Lung microvascular endothelial cell (primary cell): ENCODE measurements around the gene GALNT17. TPM values are rescaled to one million over a fixed set of nuclear protein-coding genes. Genes with fewer than 3 reads are reported as not detected.
"Not testable (repeated sequence)": the region's sequence is repeated elsewhere in the genome, so short reads cannot be mapped to it uniquely, and the experiment has no call there.

Experiments
- DNase-seq, 2 donors: peaks; one replicate each; pipeline versions ENCODE4 v3.0.0 to v3.0.0-alpha.2; 2010; ENCODE audit warnings: low read depth in 2 of 2
- total RNA-seq: library from RNA; depleted of rRNA; stranded (reverse); fragments of >200 nt; gene quantifications from 2 replicates; pipeline ENCODE4 v1.2.1, GENCODE V29; 2014

GALNT17 gene
- total RNA-seq, 1 donor from 2014 or later = not detected

DNA sequence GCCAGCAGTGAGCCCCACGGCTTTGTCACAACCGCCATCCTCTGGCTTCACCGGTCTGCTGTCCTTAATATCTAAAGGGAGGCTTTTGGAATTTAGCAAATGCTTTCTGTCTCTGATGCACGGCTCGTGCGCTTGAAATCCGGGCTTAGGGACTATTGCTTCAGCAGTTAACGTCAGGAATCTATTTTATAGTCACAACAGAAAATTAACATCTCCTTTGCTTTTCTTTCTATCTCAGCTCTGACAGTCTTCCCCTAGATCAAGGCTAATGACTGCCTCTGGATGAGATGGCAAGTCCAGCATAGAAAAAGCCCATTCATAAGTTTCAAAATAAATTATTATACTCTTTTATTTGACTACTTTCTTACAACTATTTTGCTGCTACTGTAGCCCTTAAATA is 423.8 kb downstream of the GALNT17 start:
- DNase-seq = no peak

DNA sequence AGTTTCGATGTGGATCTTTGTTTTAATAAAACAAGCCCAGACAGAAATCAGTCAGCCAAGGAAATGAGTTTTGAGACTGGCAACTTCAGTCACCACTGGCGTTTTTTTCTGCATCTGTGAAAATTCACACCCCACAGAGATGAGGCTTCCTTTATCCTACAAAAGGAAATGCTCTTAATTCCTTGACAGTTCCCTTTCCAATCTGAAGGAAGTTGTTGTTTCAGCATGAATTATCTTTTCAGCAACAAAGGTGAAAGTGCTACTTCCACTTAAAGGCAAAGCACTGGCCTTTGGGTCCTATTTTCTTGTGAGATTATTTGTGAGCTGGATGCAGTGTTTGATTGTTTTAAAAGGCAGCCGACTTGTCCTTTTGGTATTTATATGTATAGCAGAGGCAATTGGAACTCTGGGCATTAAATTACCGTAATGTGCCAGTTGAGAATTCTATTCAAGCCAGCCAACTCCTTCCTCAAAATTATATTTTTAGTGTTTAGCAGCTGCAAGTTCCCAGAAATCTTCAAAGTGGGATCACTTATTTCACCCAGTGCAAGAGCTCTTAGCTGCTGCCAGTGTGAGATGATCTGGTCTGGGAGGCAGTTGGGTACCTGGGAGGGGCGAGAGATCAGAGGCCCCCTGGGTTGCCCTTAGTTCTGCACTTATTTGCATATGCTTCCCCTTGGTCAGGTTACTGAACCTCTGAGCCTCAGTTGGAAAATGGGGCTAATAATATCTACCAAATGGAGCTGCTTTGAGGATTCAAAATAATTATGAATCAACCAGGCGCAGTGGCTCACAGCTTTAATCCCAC is 427.1 kb downstream of the GALNT17 start:
- DNase-seq = no peak

DNA sequence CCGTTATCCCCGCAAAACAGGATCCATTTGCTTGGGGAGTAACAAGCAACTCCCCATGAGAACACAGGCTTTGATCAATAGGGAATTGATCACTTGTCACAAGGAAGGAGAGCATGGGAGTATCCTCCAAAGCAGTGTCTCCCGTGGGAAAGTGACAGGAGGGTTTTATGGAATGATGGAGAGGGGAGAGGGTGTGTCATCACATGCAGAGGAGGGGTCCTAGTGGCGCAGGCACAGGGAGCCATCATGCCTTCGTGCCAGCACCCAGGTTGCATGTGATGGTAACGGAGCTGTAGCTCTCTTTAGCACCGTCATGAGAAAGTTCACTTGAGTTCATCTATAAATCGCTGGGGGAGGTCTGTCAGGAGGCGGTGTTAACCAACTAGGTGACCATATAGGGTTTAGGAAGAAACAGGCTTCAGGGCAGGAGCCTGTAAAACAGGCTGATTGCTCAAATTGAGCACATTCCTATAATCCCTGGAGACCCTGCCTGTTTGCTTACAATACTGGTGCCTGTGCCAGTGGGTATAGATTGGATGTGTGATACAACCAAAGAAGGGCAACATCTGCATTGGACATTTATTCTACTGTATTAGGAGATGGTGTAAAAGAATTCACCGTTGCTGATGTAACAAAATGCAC is 428.5 kb downstream of the GALNT17 start:
- no peak for DNase-seq

DNA sequence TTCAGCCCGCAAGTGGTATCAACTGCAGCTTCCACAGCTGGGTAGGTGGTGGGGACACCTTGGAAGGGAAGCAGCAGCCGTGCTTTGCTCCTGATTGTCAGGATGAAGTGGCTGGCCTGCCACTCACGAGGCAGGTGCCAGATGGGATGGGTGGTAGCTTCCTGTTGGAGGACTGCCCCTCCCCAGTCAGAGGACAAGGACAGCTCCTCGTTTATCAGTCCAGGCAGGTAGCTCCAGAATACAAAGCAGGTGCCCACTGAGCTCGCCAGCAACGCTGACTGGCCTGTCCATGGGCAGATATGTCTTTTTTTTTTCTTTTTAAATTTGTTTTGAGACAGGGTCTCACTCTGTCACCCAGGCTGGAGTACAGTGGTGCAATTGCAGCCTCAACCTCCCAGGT is 431.3 kb downstream of the GALNT17 start:
- no peak for DNase-seq

DNA sequence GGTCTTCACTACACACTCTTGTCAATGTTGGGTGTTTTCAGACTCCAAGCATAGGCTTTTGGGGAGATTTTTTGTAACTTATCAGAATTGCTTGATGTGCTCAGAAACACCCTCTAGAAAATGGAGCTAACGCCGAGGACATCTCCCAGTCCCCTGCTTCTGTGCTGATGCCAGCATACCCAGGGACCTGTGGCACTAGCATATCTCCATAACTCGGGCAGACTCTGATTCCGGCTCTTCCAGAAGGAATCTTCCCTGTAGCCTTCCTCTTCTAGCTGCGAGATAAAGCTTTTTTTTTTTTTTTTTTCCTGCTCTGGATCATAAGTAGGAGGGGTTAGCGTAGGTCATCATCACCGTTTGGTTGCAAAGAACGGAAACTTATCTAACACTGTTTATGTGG is 434.4 kb downstream of the GALNT17 start:
- DNase-seq = no peak

DNA sequence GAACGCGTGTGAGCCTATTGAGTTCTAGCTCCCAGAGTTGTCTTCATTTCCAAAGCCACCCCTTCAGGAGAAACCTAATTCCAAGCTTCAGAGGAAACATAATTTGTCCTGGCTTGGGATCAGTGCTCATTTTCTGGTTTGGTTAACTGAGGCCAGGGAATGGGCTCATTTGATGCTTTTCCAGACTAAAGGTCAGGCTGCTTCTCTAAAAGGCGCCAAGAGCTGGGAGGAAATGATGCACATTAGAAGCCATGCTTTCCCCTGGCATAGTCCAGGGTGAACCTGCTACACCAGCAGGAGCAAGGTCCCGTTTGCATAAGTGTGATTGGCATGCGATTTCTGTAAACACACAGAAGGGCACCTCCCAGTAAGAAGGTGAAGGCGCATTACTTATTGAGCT is 435.0 kb downstream of the GALNT17 start:
- DNase-seq = no peak

DNA sequence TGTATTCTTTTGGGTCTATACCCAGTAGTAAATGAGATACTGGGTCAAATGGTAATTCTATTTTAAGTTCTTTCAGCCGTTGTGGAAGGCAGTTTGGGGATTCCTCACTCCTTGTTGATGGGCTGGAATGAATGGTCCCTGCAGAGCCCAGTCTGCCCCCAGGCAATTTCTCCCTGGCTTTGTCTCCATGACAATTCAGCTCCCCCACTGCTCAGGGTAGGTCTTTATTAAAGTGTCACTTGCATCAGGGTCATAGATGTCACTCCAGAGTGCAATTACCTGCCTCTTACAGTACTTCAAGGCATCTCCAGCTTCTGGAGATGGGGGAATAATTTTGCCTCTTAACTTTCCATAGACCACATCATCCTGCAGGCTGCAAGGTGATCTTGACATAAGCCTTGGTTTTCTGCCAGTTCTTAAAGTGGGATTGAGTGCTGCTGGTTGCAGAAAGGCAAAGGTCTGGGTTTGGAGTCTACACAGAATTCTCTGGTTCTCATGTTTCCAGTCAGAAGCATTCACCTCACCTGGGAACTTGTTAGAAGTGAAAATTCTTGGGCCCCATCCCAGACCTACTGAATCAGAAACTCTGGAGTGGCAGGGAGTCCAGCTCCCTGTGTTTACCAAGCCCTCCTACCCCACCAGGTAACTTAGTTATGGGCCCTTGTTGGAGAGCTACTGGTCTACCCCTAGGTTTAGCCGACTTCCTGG is 442.4 kb downstream of the GALNT17 start:
- DNase-seq = no peak

DNA sequence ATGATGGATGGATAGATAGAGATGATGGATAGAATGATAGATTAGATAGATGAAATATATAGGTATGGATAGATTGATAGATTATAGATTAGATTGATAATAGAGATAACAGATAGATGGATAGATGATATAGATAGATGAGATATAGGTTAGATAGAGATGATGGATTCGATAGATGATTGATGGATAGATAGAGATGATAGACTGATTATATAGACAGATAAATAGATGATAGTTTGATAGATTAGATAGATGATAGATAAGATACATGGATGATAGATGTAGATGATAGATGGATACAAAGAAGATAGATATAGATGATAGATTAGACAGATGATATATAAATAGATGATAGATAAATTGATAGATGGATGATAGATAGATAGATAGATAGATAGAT is 448.1 kb downstream of the GALNT17 start:
- DNase-seq = no peak

DNA sequence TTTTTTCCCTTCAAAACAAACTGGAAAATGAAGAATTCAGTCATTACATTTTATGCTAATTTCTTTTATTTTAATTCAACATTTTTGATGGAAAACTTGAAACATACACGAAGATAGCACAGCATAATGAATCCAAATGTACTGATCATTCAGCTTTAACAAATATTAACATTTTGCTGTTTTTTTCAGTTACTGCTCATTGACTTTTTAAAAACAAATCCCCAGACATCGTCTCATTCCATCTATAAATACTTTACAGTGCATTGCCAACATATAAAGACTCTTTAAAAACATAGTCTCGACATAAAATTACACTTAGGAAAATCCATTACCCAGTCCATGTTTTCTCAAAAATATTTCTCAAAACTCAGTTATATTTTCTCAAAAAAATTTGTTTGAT is 452.3 kb downstream of the GALNT17 start:
- no peak for DNase-seq

DNA sequence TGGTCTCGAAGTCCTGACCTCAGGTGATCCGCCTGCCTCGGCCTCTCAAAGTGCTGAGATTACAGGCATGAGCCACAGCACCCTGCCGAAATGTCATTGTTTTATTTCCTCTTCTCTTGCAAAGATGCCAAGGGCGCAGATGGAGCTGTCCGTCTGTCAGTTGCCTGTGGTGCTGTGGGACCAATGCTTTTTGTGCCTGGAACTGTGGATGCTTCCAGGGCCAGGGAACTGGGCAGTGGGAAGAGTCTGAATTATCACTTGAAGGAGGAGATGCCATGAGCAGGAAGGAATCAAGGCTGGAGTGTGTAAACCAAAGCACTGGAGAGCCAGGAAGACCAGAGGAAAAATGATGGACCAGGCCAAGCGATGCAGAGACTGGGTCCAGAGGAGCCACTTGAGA is 459.9 kb downstream of the GALNT17 start:
- no peak for DNase-seq

DNA sequence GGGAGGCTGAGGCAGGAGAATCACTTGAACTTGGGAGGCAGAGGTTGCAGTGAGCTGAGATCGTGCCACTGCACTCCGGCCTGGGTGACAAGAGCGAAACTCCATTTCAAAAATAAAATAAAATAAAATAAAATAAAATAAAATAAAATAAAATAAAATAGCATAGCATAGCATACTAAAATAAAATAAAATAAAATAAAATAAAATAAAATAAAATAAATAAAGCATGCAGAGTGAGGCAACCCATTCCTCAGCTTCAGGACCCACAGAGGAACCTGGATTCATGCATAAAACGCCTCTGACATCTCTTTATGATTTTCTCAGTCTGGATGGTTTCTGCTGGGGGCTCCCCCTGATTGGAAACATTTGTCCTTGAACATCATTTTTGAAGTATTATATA is 460.4 kb downstream of the GALNT17 start:
- not testable (repeated sequence) for DNase-seq

DNA sequence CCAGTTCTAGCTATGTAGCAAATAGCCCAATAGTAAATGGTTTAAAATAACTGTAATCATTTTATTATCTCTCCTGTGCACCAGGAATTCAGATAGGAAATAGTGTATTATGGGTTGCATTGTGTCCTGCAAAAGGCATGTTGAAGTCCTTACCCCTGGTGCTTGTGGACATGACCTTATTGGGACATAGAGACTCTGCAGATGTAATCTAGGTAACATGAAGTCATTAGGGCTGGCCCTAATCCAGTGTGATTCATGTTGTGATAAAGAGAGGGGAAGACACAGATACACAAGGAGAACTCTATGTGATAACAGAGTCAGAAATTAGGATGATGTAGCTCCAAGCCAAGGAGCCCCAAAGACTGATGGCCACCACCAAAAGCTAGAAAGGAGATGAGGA is 462.8 kb downstream of the GALNT17 start:
- DNase-seq = no peak

DNA sequence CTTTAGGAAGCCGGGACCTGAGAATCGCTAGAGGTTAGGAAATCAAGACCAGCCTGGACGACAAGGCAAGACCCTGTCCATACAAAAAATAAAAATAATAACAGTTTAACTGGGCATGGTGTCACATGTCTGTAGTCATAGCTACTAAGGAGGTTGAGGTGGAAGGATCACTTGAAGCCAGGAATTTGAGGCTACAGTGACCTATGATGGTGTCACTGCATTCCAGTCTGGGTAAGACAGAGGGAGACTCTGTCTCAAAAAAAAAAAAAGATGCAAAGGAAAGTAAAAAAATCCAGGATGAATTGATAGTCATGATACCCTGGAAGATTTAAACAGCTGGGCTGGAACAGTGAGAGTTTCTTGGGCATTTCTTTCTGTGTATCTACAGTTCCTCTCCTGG is 463.2 kb downstream of the GALNT17 start:
- no peak for DNase-seq

DNA sequence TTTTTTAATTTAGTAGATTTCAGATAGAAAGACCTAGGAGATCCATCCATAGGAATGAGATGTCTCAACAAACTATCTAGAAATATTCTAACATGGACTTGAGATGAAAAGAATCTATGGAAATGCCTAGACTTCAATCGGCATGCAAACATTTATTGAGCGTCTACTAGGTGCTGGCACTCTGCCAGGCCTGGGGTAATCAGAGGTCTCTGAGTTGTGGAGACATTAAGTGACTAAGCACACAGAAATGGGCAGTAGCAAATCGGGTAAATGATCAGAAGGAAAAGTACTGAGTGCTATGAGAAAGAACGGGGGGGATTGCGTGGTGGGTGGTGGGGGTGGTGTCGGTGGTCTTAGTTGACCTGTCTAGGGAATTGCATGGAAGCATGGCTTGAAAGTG is 466.6 kb downstream of the GALNT17 start:
- no peak for DNase-seq

DNA sequence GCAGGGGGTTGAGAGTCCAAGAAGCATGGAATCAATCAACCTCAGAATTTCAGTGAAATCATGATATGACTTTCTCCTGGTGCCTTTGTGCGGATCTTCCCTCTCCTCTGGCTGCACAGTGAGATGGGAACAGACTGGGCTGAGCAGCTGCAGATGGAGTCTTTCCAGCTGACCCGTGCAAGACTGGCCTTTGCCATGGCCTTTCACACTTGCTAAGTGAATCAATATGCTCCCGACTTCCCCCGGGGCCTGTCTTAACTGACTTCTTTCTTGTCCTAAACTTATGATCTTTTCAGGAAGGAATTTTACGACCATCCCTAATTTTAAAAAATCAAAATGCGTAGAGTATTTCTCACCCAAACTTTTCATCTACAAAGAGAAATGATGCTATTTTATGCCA is 469.9 kb downstream of the GALNT17 start:
- no peak for DNase-seq

DNA sequence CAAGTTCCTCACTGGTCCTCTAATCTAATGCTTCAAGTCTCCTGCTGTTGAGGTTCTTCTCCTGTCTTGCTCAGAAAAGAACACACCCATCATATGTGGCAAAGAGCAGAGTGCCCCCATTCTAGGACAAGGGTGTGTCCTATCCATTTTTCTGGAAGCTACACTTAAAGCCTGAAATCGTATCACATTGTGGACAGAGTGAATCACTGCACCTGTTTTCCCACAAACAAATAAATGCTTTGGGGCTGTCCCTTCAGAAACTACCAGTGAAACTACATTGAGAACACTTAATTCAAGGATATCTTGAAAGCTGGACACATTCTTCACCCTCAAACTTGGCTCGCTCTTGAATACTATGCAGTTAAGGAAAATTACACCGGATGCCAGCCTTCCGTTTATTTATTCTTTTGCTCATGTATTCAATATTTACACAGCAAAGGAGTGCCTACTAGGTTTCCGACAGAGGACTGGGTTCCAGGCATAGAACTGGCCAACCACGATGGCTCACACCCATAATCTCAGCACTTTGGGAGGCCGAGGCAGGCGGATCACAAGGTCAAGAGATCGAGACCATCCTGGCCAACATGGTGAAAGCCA is 473.0 kb downstream of the GALNT17 start:
- no peak for DNase-seq

DNA sequence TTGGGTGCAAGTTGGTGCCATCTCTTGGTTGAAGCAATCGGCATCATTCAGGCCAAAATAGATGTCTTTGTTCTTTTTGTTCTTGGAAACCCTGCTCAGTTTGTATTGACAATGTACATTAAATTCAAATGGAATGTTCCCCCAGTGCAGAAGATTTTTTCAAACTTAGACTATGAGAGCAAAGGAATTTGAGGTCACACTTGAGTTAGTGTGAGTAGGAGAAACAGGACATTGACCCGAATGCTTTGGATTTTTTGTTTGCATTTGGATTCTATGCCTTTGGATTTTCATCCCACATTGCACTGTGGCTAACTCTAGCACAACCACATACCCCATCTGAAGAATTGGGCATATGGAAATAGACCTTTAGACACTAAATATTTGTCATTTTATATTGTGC is 480.0 kb downstream of the GALNT17 start:
- DNase-seq = no peak

DNA sequence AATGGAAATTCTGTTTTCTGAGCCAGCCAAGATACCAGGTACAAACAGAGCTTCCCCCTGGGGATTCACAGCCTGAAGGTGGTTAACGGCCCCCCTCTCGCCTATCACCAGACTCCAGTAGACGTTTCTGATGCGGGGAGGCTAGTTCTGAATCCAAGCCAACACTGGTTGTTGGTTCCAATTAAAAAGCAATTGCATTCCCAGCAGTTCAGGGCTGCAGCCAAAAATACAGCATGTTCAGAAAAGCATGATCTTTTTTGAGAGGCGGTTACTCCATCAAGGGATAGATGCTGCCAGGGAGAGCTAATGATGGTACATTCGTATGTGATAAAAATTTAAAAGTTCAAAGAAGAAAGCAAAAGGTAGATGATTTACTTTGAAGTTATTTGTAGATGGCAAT is 481.0 kb downstream of the GALNT17 start:
- DNase-seq = no peak

DNA sequence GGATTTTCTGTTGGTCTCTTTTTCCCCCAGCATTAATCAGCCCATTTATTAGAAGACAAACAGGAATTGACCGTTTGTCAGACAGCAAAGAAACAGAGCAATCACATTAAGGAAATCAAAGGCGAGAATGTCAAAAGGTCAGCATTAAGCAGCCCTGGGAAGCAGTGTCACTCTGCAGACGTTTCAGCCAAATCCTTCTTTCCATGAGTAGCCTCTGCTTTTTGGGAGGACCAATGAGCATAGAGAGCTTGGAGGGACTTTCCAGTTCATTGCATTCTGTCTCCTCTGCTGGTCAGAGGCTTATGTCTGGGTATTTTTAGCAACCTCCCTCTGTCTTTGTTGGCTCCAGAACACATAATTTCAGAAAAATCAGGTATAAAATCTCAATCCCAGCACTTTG is 481.4 kb downstream of the GALNT17 start:
- no peak for DNase-seq

DNA sequence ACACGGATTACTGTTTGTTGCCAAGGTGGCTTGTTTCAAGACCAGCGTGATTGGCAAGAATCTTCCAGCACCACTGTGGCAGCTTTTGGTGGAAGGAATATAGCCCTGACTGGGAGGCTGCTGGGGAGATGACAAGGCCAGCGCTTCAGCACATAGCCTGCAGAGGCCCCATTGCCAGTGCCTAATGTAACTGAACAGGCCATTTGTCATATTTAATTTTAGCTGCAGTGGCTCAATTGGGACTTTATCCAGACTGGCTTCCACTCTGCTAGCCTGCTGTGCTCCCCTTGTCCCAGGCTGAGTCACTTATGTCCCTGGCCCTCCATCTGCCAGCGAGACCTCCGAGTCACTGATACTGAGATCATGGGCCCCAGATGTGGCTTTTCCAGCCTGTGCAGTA is 483.1 kb downstream of the GALNT17 start:
- no peak for DNase-seq

DNA sequence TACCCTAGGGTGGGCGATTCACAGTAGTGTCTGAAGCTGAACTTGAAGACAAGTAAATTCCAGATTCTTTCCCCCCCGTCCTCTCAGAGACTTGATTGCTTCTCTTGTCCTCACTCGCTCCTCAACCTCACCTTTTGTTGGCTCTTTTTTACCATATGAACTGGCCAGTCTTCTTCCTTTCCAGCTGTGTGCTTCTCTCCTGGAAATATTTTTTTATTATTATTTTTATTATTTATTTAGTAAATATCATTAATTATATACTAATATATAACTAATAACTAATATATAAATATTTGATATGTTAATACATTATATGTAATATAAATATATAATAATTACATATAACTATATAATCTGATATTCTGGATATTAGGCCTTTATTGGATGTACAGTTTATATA is 484.3 kb downstream of the GALNT17 start:
- no peak for DNase-seq

DNA sequence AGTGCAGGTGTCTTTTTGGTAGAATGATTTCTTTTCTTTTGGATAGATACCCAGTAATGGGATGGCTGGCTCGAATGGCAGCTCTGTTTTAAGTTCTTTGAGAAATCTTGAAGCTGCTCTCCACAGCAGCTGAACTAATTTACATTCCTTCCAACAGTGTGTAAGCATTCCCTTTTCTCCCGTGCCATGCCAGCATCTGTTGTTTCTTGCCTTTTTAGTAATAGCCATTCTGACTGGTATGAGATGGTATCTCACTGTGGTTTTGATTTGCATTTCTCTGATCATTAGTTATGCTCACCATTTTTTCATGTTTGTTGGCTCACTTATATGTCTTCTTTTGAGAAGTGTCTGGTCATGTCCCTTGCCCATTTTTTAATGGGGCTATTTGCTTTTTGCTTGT is 486.3 kb downstream of the GALNT17 start:
- DNase-seq = no peak
